GM19238 (cell line): ENCODE results near the gene ZFHX2.
A peak's percentile ranks its signal among the peaks of the same experiment; 100 is the strongest.

Source experiments
- DNase-seq: peaks from one replicate; pipeline ENCODE4 v3.0.0; 2011; ENCODE audit warnings: low spot score; ENCODE audit not compliant: insufficient read length

The ZFHX2 gene

GRCh38 chr14:23559926-23560520 lies 8.5 kb upstream of the ZFHX2 start:
- no peak for DNase-seq

DNA sequence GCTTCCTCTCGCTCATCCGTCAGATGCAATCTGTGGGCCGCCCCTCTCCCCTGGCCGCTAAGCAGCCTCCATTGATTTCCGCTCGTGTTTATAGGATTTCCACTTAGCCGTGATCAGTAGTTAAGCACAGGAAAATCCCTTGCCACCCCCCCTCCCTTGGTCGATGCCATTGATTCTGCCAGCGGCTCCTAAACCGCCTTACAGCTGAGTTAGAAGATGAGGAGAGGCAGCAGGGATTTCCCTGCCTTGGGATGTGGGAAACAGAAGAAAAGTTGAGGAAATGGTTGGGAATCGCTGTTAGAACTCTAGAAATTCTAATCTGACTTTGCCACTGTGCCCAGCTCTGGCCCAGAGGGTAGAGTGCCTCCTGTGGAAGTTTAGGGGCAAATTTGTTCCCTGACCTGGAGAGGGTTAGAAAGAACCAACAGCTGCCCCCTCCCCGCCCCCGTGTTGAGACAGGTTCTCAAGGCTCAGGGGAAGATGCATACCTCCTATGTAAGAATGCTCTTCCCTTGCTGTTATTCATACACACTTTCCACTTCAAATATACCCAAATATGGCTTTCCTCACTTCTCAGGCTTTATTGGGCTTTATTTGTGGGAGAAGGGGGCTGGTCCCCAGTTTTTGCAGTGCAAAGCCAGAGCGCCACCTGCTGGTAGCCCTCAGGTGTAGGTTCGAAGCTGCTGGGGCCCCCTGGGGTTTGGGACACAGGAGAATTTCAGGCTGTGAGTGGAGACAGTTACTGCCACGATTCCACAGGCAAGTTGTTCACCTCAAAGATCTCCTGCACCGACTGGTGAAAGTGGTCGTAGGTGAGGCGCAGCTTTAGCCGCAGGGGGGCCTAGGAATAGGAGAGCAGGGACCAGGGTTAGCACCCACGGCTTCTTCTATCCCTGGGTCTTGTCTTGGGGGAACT lies 7.7 kb upstream of the ZFHX2 start:
- no peak for DNase-seq

GRCh38 chr14:23558346-23559009 lies 6.9 kb upstream of the ZFHX2 start:
- DNase-seq = no peak

DNA sequence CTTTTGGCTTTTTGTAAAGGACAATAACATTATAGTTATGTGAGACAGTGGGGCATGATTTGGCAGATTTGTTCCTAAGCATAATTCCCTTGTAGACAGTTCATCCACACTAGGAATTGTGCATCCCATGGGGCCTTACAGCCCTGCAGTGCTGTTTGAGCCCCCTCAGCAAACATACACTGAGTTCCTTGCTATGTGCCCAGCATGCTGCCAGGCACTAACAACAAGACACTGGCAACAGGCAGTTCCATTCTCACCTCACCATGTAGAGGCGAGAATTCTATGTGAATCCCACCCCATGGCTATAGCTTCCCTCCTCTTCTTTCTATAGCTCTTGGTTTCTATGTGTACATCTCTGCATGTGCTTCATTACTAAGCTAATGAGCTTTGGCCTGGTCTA lies 6.4 kb upstream of the ZFHX2 start:
- no peak for DNase-seq

DNA sequence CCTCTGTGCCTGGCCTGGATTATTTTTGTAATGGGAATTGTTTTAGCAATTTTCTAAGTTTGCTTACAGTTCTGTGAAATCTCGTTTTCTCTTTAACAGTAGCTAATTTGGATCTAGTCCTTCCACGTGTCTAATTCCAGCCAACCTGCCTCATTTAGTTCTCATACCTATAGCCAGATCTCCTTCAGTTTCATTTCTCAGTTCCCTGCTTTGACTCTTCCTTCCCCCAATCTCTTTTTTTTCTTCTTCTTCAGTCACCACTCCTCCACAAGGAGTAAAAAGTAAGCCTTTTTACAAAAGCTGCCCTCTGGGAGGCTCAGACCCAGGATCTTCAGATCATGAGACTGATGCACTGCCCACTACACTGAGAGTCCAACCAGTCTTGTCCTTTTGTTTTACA lies 6.0 kb upstream of the ZFHX2 start:
- DNase-seq = no peak

DNA sequence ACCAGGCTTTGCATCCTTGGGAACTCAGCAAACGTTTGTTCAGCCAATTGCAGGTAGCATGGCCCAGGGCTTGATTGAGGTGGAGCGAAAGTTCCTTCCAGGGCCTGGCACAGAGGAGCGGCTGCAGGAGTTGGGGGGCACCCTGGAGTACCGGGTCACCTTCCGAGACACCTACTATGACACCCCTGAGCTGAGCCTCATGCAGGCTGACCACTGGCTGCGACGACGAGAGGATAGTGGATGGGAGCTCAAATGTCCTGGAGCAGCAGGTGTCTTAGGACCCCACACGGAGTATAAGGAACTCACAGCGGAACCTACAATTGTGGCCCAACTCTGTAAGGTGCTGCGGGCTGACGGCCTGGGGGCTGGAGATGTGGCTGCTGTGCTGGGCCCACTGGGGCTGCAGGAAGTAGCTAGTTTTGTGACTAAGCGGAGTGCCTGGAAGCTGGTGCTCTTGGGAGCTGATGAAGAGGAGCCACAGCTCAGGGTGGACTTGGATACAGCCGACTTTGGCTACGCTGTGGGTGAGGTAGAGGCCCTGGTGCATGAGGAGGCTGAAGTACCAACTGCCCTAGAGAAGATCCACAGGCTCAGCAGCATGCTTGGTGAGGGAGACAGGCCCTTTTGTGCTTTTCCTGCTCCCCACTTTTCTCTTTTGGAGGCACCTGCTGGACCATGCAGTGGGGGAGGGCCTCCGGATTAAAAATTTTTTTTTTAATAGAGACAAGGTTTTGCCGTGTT lies 5.3 kb upstream of the ZFHX2 start:
- DNase-seq = no peak

DNA sequence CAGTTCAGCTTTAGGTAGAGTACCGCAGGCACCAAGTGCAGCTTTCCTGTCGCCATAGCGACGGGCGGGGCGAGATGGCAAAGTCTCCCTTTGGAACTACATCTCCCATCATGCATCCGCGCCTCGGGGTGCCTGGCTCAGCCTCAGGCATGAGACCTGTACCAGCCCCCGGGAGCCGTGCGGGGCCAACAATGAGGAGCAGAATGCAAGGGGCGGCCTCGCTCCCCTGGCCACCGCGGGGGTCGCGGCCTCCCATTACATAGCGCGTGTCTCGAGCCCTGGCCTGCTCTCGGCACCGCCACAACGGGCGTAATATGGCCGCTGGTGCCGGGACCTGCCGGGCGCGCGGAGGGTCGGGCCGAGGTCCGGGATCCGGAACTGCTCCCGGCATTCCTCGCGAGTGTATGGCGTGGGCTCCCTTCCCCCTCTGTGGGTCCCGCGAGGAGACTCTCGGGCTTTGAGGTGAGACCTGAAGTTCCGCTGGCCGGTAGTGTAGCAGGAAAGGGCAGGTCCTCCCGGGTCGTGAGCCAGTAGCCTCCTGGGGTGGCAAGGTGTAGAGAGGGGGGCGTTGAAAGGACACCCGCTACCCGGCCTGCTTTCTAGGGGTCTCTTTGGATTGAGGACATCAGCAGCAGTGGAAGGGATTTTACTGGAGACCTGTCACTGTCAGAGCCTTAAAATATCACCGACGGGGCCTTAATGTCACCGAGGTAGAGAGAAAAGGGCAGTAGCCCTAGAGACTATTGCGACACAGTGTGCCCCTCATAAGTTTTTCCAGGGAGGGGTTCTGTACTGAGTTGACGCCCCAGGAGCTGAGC lies 4.5 kb upstream of the ZFHX2 start, which contains the start of gene THTPA:
THTPA (plus strand) TSS at position 390 of the 818 bp plus-strand sequence. CDS start 487 bp downstream, outside the sequence.
- DNase-seq = peak; percentile 95

GRCh38 chr14:23555533-23555881 lies 3.9 kb upstream of the ZFHX2 start:
- DNase-seq = no peak

- DNase-seq = no peak
These were observed 726 bp downstream of the ZFHX2 start for GRCh38 chr14:23550812-23551265.

- no peak for DNase-seq
These were observed 1.3 kb downstream of the ZFHX2 start for GRCh38 chr14:23550131-23550811.

- no peak for DNase-seq
These were observed 2.9 kb downstream of the ZFHX2 start for GRCh38 chr14:23548351-23549318.

- DNase-seq = no peak
These were observed 3.6 kb downstream of the ZFHX2 start for GRCh38 chr14:23547924-23548323.

DNA sequence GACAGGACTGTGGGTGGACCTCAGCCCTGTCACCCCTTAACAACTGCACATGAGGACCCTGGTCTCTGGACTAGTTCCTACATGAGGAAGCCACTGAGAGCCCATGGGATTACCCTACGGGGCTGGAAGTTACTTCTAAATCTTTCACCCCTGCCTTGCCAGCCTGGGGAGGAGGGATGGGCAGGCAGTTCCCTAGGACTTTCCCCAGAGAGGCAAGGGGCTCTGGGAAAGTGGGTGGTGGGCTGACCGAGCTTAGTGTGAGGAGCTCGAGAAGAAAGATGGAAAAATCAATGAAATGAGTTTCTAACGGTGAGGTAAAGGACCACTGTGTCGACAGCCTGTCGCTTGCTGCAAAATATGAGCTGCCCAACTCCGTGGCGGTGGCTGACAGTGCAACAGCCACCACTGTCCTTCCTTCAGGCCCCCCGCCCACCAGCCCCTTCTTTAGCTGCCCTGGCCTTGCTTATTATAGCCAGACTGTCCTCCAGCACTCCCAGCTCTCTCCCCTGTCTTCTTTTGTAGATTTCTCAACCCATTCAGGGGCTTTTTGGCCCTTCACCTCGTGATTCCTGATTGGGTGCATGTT lies 5.0 kb downstream of the ZFHX2 start:
- DNase-seq = no peak

- no peak for DNase-seq
These were observed 5.7 kb downstream of the ZFHX2 start for GRCh38 chr14:23545740-23546365.

- DNase-seq = no peak
These were observed 6.8 kb downstream of the ZFHX2 start for GRCh38 chr14:23544511-23545447.

DNA sequence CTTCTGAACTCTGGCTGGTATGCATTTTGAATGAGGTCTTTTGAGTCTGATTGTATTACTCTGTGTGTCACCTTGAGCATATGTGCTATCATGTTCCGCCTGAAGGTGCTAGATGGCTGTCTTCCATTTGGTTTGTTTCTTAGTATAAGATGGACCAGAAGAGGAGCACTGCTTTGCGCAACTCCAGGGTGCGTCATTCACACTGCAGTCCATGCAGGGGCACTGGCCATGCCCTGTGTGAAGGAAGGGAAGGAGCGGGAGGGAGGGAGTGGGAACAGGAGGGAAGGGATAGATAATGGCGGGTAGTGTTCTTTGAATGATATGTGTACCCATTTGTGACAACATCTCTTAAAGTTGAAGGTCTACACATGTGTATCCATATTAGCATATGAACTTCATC lies 8.2 kb downstream of the ZFHX2 start:
- DNase-seq = no peak

- no peak for DNase-seq
These were observed 9.3 kb downstream of the ZFHX2 start for GRCh38 chr14:23542261-23542660.
